Measurements from ENCODE around the gene BRIP1. TPM values are rescaled to one million over a fixed set of nuclear protein-coding genes. Genes with fewer than 3 reads are reported as not detected.
"Not testable (repeated sequence)": the region's sequence is repeated elsewhere in the genome, so short reads cannot be mapped to it uniquely, and the experiment has no call there.

Gene BRIP1
- total RNA-seq, 4 donors from 2014 or later, result 1.0 to 13.0 TPM; not detected in 2

GRCh38 chr17:61673019-61673897, 190.1 kb downstream of the BRIP1 start:
- H3K9me3 ChIP-seq; intact Hi-C loops (cut with DNase I; ENCODE audit: low total_unique reads); H3K36me3 ChIP-seq; H3K4me3 ChIP-seq; H3K27me3 ChIP-seq; H3K27ac ChIP-seq; DNase-seq; H3K4me1 ChIP-seq: not testable (repeated sequence)

DNA sequence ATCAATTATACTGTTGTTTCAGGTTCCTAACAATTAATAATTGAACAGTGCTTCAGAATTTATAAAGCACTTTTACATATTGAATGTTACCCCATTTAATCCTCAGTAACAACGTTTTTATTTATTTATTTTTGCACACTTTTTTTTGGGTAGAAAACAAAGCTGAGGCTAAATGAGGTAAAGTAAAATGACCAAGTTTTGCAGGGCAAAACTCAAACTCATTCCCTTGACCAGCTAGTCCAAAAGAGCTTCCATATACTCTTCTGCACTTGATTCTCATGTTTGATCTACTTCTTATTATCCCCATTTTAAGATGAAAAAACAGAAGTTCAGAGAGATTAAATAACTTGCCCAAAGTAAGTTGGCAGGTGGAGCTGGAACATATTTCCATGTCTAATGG, 191.2 kb downstream of the BRIP1 start:
- Histone ChIP-seq H3K27me3 (no peaks in the 10 kb centered on the region), H3K9me3 (no peaks in the 10 kb centered on the region), H3K36me3 (no peaks in the 10 kb centered on the region), H3K4me3 (no peak overlapping the region), H3K27ac (no peak overlapping the region), H3K4me1 (no peaks in the 10 kb centered on the region)
- no peak for TF ChIP-seq POLR2A (IDR thresholded peaks at IDR 0.05)
- no peak for TF ChIP-seq CTCF (IDR thresholded peaks at IDR 0.05)
- DNase-seq, result no peak
- intact Hi-C loops (cut with DNase I; ENCODE audit: low total_unique reads), result no loop called here

GRCh38 chr17:61670691-61671090, 192.6 kb downstream of the BRIP1 start:
- DNase-seq, result no peak
- Histone ChIP-seq H3K9me3 (no peaks in the 10 kb centered on the region), H3K4me1 (no peaks in the 10 kb centered on the region), H3K27me3 (no peaks in the 10 kb centered on the region), H3K36me3 (no peaks in the 10 kb centered on the region), H3K4me3 (no peak overlapping the region), H3K27ac (no peak overlapping the region)
- intact Hi-C loops (cut with DNase I; ENCODE audit: low total_unique reads), result no loop called here
- no peak for TF ChIP-seq POLR2A (IDR thresholded peaks at IDR 0.05)
- TF ChIP-seq CTCF (IDR thresholded peaks at IDR 0.05), result no peak

DNA sequence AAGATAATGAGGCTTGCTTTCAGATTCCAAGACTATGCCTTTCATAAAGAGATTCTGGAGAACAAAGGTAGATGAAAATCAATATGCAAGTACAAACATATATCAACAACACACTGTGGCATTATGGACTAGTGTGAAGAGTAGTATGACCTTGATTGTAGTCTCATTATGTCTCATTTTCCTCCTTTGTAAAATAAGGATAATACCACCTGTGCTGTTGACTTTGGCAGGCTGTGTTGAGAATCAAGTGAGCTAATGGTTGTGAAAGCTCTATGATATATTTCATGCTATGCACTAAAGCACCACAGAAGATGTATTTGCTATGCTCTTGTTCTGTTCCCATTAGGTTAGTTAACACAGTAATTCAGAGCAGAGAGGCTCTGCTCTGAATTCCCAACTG, 193.8 kb downstream of the BRIP1 start:
- TF ChIP-seq CTCF (IDR thresholded peaks at IDR 0.05) (no peak), POLR2A (IDR thresholded peaks at IDR 0.05) (no peak)
- H3K9me3 ChIP-seq, result no peaks in the 10 kb centered on the region
- no peaks in the 10 kb centered on the region for H3K36me3 ChIP-seq
- no peak for DNase-seq
- no peaks in the 10 kb centered on the region for H3K4me1 ChIP-seq
- no peak overlapping the region for H3K4me3 ChIP-seq
- intact Hi-C loops (cut with DNase I; ENCODE audit: low total_unique reads), result no loop called here
- no peak overlapping the region for H3K27ac ChIP-seq
- H3K27me3 ChIP-seq, result no peaks in the 10 kb centered on the region

- intact Hi-C loops (cut with DNase I; ENCODE audit: low total_unique reads), result no loop called here
- DNase-seq, result no peak
- Histone ChIP-seq H3K9me3 (no peaks in the 10 kb centered on the region), H3K36me3 (no peaks in the 10 kb centered on the region), H3K4me3 (no peak overlapping the region), H3K27ac (no peak overlapping the region), H3K4me1 (no peaks in the 10 kb centered on the region), H3K27me3 (no peaks in the 10 kb centered on the region)
- no peak for TF ChIP-seq CTCF (IDR thresholded peaks at IDR 0.05)
- no peak for TF ChIP-seq POLR2A (IDR thresholded peaks at IDR 0.05)
Measured at GRCh38 chr17:61668486-61668885, 194.8 kb downstream of the BRIP1 start.

- DNase-seq; H3K4me1 ChIP-seq; intact Hi-C loops (cut with DNase I; ENCODE audit: low total_unique reads); H3K36me3 ChIP-seq; H3K9me3 ChIP-seq; H3K4me3 ChIP-seq; H3K27ac ChIP-seq; H3K27me3 ChIP-seq: not testable (repeated sequence)
Measured at GRCh38 chr17:61666406-61667088, 196.8 kb downstream of the BRIP1 start.

Measured in uterus (tissue), 4 donors.